Effector CD8-positive, alpha-beta T cell (primary cell): Measurements from ENCODE around the gene ACR.
A peak's percentile ranks its signal among the peaks of the same experiment; 100 is the strongest.

Experiments
- DNase-seq: peaks from one replicate; lab custom pipeline; 2025; lab: John Stamatoyannopoulos, UW

The ACR gene

DNA sequence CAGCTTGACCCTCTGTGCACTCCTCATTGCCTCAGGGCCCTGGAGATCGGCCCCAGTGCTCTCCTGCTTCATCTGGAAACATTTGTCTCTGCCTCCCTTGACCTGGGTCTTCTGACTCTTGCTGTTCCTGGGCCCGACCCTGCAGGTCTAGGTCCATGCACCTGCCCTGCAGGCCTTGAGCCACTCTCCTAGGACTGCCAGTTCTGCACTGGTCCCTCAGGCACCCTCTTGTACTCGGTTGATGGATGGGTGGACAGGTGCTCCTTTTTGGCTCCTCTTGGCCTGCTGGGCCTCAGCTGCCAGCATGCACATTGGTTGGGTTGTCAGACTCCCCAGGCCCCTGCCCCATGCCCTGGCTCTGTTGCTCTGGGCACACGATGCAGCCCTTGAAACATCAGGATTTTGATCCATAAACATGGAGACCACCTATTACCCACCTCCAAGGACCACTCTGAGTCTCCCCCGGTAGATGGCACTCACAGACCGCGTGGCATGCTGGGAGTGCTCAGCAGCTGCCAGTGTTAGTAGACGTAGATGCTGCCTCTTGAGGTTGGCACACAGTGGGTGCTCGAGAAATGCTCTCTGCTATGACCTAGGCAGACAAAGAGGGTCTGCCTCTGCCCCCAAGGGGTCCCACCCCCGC is 20.2 kb upstream of the ACR start:
- no peak for DNase-seq

DNA sequence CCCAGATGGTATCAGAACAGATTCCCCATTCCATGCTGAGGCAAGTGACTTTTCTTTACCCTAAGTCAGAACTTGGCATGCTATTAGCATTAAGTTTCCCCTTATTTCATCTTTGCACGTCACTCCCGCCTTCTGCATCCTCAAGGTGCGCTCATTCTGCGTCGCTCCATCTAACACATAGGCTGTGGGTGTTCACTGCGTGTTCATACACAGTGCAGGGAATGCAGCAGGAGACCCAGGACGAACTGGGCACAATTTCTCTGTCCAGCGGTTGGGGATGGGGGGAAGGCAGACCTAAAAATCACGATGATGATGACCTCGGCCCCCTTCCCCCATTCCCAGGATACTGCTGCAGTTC is 19.7 kb upstream of the ACR start:
- no peak for DNase-seq

DNA sequence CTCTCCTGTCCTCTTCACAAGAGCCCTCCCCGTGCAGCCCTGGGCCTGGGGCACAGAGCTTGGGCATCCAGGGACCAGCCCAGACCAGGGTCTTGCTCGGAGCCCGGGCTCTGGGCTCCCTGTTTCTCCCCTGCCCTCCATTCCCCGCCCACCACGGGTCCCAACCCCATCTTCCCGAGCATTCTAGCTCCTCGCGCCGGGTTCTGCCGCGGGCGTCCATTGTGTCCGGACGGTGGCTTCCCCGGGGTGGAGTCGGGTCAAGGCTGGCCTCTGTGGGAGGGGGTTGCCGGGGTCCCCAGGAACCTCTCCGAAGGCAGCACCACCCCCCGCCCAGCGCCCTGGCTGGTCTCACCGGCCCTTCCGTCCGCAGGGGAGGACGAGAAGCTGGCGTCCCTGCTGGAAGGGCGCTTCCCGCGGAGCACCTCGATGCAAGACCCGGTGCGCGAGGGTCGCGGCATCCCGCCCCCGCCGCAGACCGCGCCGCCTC is 18.1 kb upstream of the ACR start:
- no peak for DNase-seq

- DNase-seq = no peak
Observed at GRCh38 chr22:50720301-50721256, 17.4 kb upstream of the ACR start.

GRCh38 chr22:50721257-50721844 is 16.7 kb upstream of the ACR start:
- no peak for DNase-seq

- DNase-seq = no peak
Observed at GRCh38 chr22:50722048-50722701, 15.8 kb upstream of the ACR start.

- DNase-seq = no peak
Observed at GRCh38 chr22:50722716-50723428, 15.1 kb upstream of the ACR start.

GRCh38 chr22:50723991-50724390 is 14.0 kb upstream of the ACR start:
- no peak for DNase-seq

- DNase-seq = no peak
Observed at GRCh38 chr22:50724616-50725015, 13.4 kb upstream of the ACR start.

DNA sequence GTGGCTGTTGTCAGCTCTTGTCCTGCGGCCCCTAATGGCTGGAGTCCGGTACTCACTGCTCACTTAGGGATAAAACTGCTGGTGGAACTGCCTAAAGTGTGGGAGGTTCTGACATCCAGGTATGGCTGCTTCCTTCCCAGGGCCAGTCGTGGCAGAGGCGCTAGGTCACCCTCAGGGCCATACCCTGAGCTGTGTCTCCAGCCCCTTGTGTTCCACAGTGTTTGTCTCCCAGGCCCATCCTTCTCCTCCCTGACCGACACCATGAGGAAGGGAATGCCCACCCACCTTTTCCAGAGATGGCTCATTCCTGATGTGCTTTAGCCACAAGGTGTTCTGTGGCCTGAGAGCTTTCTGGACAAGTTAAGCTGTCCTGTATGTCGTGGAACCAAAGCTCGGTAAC is 12.4 kb upstream of the ACR start:
- no peak for DNase-seq

DNA sequence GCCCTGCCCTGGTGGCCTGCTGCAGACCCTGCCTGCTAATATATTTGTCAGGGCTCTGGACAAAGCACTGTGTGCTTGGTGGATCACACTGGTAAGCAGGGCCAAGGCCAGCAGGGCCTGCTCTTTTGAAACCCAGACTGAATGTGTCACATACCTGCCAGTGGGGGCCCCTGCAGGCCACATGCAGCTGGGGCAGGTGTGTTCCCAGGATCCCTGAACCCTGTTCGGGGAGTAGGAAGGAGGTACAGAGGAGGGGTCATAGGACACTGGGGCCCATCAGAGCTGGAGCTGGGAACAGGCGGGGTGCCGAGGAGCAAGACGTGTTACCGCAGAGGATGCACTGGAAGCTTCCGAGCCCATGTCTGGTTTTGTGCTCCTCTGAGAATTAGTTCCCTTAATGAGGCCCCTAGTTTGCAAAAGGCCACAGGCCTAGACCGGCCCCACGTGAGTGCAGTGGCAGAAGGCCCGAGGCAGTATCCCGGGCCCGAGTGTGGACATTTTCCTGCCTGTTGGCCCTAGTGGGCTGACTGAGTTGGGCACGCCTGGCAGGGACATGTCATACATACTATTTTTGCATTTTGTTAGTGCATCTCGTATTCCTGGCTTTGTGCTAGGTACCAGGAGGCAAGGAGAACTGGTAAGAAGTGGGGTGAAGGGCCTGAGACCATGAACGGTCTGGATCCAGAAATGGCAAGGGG is 11.2 kb upstream of the ACR start:
- DNase-seq = no peak

DNA sequence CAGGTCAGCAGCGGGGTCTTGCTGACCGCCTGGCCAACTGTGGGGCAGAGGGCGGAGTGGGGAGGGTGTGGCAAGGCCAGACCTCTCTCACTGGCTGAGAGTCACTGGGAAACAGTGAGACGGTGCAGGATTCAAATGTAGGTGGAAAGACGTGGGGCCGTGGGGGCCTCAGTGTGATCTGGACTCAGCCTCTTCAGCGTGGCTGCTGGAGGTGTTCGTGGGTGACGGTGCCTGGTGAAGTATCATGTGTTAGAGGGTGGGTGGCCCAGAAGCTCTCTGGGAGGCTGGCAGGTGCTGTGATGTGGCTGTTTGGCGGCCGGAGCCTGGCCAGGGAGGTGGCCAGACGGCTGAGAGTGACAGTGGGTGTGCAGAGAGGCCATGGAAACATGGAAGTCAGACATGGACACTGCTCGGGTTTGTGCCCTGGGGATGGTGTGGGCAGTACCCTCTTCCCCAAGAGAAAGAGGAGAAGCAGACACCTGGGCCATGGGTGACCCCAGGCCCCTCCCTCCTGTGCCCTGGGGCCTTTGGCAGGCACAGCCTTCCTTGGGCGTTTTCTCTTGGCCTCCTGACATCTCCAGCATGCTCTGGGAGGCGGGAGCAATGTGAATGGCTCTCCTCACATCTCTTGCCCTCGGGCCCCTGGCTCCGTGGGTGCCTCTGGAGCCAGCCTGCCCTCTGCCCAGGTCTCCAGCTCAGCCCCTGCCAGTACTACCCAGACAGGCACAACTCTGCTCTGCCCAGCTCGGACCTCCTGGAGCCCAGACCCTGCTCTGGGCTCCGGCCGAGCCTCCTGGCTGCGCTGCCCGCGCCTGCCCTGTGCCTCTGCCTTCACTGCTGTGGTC is 10.1 kb upstream of the ACR start:
- no peak for DNase-seq

- no peak for DNase-seq
Observed at GRCh38 chr22:50728523-50728931, 9.5 kb upstream of the ACR start.

GRCh38 chr22:50729391-50730012 is 8.5 kb upstream of the ACR start:
- no peak for DNase-seq

DNA sequence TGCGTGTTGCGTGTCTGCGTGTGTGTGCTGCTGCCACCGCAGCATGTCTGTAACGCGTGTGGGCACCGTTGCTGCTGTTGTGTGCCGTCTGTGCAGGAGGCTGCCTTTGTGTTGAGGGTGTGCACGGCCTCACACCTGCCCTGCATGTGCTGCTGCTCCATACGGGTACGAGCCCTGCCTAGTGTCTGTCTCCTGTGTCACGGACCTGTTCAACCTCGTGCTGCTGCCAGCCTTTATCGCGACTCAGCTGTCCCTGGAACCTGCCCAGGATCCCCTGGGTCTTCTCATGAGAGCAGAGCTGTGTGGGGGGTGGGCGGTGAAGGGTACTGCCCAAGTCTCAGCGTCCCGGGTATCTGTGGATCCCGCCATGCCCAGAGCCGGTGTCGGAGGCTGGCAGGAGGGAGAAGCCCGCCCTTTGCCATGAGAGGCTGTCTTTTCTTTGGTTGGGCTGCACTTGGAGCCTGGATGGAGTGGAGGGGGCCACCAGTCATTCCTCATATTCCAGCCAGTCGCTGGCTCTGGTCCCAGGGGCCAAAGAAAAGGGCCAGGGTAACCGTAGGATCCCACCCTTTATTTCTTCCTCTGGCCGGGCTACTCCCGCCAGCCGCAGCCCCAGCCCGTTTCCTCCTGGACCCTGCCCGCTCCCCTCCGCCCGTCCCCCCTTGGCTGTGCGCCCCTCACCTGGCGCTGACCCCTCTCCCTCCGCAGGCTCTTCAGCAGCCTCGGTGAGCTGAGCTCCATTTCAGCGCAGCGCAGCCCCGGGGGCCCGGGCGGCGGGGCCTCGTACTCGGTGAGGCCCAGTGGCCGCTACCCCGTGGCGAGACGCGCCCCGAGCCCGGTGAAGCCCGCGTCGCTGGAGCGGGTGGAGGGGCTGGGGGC is 7.8 kb upstream of the ACR start:
- DNase-seq = no peak

DNA sequence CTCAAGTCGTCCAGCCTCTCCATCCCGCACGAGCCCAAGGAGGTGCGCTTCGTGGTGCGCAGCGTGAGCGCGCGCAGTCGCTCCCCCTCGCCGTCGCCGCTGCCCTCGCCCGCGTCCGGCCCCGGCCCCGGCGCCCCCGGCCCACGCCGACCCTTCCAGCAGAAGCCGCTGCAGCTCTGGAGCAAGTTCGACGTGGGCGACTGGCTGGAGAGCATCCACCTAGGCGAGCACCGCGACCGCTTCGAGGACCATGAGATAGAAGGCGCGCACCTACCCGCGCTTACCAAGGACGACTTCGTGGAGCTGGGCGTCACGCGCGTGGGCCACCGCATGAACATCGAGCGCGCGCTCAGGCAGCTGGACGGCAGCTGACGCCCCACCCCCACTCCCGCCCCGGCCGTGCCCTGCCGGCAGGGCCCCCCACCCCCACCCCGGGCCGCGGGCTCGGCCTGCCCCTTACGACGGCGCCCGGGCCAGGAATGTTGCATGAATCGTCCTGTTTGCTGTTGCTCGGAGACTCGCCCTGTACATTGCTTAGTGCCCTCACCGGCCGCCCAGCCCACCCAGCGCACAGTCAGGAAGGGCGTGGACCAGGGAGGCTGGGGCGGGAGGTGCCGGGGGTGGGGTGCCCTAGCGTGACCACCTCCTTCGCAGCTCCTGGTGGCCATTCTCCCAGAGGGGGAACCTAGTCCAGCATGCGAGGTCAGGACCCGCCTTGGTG is 6.9 kb upstream of the ACR start:
- DNase-seq = no peak

DNA sequence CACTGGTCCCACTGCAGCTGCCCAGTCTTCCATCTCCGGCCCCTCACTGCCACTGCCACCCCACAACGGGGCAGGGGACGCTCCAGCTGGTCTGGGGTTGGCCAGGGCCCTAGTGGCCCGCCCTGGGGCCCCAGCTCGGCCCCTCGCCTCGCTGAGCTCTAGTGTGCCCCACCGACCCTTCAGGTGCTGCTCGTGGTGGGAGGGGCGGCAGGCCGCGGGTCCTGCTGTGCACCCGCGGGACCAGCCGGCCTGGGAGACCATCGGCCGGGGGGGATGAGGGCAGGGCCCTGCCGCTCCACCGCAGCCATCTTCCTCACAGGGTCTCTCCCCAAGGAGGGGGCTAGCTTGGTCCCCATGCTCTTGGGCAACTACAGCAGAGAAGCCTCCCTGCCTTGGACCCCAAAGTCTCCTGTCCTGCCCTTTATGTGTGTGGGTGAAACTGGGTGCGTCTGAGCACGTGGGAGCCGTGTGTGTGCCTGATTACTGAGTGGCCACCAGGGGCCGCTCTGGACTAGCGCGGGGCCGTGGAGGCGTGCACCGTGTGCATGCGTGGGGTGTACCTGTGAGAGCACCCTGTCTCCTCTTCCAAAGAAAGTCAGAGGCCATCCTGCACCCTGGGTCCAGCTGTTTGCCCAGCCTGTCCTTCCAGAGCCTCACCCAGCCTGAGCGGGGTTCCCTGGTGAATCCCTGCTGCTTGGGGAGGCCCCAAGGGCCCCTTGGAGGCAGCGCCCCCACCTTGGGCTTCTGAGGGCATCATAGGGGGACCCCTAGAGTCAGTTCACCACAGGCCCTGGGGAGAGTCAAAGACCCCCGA is 6.0 kb upstream of the ACR start:
- peak; percentile 18 for DNase-seq
